HG03025 (cell line): Measurements from ENCODE around the gene RTEL1.

Source experiments
- ATAC-seq: cut with Tn5 transposase; IDR thresholded peaks from one replicate; pipeline ENCODE4 v1.9.1; 2021; ENCODE audit warnings: mild to moderate bottlenecking, moderate library complexity; ENCODE audit not compliant: unreplicated experiment, low FRiP score

Gene RTEL1

DNA sequence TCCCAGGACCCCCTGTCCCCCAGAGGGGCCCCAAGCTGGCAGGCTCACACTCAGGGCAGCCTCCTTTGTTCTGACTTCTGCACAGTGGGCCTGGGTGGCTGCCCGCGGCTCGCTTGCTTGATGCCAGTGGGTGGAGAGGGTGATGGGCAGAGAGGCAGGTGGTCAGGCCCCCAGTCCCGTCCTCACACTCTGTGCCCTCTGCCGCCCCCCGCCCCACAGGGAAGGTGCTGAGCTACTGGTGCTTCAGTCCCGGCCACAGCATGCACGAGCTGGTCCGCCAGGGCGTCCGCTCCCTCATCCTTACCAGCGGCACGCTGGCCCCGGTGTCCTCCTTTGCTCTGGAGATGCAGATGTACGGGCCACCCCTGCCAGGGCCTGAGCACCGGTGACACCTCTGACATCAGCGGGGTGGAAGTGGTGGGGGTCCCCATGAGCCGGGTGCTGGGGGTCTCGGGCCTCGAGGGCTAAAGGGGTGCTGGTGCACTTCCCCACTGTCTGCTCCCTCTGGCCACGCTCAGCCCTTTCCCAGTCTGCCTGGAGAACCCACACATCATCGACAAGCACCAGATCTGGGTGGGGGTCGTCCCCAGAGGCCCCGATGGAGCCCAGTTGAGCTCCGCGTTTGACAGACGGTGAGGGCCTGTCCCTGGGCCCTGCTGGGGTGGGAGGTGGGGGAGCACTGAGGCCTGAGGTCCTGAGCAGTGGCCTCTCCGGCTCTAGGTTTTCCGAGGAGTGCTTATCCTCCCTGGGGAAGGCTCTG, 29.5 kb downstream of the RTEL1 start:
- no peak for ATAC-seq

DNA sequence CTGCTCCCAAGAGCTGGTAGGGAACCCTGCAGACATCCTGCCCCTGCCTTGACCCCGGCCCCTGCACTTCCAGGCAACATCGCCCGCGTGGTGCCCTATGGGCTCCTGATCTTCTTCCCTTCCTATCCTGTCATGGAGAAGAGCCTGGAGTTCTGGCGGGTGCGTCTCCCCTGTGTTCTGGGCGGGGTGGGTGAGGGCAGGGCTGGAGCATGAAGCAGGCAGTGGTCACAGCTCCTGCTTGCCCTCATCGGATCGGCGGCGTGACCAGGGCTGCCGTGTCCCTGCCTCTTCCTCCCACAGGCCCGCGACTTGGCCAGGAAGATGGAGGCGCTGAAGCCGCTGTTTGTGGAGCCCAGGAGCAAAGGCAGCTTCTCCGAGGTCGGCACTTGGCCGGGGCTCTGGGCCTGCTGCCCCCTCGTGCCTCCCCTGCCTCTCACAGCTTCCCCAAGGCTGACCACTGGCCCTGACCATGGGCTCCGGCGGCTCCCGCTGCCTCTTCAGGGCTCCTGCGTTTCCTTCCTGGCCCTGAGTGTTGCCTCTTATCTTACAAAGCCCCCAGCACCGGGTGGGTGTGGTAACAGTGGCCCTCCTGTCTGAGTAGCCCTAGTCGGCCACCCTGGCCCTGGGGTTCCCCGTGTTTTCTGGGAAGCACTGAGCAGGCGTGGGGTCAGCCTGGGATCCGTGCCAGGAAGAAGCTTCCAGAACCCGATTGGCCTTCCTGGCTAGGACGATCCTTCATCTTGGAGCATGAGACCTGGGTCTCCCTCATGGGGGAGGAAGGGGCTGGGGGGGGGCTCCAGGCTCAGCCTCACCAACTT, 30.3 kb downstream of the RTEL1 start:
- ATAC-seq, result no peak

DNA sequence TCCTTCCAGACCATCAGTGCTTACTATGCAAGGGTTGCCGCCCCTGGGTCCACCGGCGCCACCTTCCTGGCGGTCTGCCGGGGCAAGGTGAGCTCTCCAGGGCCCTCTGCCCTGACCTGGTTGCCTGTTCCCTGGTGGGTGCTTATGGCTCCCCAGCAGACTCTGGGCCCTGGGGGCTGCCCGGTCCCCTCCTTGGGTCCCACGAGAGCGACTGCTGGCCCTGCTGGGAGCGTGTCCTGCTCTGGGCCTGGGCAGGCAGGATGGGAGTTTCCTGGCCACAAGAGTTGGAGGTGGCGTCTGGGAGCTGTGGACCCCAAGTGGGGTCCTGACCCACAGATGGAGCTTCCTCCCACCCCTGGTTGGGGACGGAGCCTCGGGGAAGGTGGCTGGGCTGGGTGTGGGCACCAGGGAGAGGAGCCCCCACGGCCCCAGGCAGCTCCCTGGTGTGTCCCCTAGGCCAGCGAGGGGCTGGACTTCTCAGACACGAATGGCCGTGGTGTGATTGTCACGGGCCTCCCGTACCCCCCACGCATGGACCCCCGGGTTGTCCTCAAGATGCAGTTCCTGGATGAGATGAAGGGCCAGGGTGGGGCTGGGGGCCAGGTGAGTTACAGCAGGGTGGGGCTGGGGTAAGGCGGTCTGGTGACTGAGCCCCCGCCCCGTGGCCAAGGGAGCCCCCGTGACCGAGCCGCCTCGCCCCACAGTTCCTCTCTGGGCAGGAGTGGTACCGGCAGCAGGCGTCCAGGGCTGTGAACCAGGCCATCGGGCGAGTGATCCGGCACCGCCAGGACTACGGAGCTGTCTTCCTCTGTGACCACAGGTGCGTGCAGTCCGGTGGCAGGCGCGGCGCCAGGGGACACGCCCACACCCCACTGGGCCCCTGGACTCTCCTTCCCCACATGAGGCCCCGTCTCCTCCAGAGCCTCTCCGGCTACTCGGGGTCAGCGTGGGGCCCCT, 31.2 kb downstream of the RTEL1 start:
- ATAC-seq, result no peak

DNA sequence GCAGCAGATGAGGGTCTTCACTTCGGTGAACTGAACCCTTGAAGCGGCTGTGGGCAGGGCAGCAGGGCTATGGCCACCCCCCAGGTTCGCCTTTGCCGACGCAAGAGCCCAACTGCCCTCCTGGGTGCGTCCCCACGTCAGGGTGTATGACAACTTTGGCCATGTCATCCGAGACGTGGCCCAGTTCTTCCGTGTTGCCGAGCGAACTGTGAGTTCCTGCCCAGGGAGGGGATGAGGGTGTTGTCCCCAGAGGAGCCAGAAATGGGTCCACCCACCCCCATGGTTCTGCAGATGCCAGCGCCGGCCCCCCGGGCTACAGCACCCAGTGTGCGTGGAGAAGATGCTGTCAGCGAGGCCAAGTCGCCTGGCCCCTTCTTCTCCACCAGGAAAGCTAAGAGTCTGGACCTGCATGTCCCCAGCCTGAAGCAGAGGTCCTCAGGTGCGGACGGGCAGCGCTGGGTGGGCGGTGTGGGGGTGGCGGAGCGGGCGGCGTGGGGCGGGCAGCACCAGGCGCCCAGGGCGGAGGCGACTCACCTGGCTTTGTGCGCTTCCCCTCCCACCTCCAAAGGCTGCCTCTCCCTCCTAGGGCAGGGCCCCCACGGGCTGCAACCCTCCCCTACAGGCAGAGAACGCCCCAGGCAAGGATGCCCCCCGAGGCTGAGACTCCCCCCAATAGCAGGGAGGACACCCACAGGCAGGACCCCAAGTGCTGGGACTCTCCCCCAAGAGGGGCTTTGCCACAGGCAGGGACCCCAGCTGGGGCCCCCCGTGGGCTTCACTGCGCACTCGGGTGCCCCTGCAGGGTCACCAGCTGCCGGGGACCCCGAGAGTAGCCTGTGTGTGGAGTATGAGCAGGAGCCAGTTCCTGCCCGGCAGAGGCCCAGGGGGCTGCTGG, 32.1 kb downstream of the RTEL1 start:
- ATAC-seq, result no peak

DNA sequence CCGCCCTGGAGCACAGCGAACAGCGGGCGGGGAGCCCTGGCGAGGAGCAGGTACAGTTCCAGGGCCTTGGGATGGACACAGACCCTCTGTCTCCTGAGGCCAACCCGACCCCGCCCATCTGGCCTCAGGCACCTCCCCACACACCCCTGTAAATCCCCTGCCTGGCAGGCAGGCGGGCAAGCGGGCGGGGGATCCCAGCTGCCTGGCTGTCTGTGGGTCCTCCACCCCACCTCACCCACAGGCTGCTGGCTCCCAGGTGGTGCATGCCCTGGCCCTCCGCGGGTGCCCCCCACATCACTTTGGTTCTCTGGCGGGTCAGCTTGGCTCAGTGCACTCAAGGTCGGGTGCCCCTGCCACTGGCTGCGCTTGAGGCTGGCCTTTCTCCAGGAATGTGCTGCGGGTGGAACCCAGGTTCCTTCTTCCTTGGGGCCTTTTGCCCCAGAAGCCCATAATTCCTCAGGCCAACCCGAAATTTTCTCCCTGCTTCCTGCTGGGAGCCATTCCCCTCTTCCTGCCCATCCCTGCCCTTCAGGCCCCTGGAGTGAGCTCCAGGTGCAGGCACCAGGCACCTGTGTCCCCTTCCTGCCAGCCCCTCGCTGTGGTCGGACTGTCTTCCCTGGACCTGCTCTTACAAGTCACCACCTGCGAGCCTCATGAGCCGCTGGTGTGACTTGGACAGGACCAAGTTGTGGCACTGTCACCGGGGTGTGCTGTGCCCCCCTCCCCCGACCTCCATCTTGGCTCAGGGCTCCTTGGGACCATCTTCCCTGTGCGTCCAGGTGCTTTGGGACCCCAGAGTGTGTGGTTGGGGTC, 33.0 kb downstream of the RTEL1 start:
- ATAC-seq, result no peak

DNA sequence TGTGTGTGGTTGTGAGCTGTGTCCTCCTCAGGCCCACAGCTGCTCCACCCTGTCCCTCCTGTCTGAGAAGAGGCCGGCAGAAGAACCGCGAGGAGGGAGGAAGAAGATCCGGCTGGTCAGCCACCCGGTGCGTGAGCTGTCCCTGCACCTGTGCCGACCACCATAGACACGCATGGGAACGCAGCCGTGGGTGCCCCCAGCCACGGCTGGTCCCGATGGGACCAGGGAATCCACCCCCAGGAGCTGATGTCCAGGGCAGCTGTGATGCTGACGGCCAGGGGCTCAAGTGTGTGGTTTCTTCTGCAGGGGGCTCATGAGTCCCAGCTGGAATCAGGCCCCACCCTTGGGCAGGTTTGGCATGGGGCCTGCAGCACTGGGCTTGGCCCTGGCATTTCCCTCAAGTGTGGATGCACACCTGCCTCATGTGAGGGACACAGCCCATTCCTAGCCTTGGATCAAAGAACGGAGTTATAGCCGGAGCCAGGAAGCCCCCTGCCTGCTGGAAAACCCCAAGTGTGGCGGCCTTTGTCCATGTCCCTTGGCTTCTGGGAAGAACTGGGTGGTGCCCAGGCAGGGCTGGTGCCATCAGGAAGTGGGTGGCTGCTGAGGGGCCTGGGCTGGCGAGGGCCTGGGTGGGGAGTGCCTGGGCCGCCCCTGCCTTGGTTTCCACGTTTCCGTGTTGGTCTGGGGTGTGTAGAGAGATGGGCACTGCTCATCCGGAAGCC, 33.8 kb downstream of the RTEL1 start:
- no peak for ATAC-seq

DNA sequence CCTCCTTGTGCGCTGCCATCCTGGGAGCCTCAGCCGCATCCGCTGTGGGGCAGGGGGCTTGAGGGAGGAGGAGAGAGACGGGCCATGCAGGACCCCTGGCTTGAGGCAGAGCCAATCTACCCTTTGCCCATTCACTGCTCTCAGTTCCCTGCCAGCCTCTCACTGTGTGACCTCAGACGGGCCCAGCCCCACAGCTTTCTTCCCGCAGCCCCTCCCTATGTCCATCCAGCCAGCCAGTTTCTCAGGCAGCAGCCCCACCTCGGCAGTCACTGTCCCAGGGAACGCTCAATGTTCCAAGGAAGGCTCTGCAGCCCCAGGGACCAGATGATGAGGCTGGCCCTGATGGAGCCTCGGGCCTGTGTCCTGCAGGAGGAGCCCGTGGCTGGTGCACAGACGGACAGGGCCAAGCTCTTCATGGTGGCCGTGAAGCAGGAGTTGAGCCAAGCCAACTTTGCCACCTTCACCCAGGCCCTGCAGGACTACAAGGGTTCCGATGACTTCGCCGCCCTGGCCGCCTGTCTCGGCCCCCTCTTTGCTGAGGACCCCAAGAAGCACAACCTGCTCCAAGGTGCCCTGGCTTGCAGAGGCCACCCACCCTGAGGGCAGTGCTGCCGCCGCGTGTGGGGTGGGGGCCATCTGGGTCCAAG, 34.4 kb downstream of the RTEL1 start:
- no peak for ATAC-seq

DNA sequence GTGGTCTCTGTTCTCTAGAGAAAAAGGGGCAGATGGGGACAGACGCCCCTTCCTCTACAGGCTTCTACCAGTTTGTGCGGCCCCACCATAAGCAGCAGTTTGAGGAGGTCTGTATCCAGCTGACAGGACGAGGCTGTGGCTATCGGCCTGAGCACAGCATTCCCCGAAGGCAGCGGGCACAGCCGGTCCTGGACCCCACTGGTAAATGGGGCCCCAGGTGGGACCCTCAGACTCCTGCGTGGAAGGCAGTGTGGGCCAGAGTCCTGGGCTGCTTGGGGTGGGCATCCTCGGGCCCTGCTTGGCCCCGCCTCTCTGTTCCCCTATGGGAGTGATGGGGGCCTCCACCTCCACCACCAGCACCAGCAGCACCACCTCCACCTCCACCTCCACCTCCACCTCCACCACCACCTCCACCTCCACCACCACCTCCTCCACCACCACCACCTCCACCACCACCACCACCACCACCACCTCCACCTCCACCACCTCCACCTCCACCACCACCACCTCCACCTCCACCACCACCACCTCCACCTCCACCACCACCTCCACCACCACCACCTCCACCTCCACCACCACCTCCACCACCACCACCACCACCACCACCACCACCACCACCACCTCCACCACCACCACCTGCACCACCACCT, 35.1 kb downstream of the RTEL1 start:
- no peak for ATAC-seq

DNA sequence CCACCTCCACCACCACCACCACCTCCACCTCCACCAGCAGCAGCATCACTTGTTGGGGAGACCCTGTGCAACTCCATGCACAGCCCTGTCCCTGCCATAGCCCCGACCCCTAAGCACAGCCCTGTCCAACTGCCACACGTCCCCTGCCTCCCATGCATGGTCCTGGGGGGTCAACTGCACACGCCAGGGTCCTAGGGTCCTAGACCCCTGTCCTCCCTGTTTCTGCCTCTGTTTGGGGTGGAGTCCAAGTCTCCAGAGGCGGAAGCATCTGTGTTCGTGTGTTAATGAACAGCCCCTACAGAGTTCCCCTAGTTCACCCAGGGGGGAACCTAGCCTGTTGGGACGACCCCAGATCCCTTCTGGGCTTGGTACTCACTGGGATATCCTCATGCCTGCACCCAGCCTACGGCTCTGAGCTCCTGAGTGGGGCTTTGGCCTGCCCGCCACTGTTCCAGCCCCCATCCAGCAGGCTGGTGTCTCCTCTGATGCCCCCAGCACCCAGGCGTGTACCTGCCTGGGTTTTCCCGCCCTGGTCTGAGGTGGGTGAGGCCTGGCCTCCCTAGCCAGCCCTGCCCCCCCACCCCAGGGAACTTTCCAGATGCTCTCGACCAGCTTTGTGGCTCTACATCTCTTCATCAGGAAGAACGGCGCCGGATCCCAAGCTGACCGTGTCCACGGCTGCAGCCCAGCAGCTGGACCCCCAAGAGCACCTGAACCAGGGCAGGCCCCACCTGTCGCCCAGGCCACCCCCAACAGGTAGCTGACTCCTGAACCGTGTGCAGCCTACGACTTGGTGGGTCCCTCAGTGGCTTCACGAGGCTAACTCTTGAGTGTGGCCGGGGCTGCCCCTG, 35.8 kb downstream of the RTEL1 start:
- no peak for ATAC-seq

DNA sequence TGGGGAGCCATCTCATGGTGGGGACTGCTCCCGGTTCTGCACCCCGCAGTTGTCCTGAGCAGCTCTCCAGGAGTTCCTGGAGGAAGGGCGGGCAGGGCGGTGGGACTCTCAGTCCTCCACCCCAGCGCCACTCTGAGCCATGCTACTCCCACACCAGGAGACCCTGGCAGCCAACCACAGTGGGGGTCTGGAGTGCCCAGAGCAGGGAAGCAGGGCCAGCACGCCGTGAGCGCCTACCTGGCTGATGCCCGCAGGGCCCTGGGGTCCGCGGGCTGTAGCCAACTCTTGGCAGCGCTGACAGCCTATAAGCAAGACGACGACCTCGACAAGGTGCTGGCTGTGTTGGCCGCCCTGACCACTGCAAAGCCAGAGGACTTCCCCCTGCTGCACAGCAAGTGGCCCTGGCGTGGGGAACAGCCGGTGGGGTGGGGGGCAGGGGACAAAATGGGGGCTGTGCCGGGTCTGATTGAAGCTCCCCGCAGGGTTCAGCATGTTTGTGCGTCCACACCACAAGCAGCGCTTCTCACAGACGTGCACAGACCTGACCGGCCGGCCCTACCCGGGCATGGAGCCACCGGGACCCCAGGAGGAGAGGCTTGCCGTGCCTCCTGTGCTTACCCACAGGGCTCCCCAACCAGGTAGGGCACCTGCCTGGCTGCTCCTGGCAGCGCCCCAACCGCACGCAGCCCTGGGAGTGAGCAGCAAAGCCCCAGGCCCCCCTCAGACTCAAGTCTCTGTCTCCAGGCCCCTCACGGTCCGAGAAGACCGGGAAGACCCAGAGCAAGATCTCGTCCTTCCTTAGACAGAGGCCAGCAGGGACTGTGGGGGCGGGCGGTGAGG, 36.7 kb downstream of the RTEL1 start:
- ATAC-seq, result no peak

DNA sequence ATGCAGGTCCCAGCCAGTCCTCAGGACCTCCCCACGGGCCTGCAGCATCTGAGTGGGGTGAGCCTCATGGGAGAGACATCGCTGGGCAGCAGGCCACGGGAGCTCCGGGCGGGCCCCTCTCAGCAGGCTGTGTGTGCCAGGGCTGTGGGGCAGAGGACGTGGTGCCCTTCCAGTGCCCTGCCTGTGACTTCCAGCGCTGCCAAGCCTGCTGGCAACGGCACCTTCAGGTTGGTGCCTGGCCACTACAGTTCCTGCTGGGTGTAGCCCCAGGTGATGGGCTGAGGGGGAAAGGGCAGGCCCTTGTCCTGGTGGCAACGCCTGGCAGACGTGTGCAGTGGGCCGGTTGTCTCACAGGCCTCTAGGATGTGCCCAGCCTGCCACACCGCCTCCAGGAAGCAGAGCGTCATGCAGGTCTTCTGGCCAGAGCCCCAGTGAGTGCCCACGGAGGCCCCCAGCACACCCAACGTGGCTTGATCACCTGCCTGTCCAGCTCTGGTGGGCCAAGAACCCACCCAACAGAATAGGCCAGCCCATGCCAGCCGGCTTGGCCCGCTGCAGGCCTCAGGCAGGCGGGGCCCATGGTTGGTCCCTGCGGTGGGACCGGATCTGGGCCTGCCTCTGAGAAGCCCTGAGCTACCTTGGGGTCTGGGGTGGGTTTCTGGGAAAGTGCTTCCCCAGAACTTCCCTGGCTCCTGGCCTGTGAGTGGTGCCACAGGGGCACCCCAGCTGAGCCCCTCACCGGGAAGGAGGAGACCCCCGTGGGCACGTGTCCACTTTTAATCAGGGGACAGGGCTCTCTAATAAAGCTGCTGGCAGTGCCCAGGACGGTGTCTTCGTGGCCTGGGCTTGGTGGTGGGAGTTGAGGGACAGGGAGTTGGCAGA, 37.6 kb downstream of the RTEL1 start:
- ATAC-seq, result no peak

DNA sequence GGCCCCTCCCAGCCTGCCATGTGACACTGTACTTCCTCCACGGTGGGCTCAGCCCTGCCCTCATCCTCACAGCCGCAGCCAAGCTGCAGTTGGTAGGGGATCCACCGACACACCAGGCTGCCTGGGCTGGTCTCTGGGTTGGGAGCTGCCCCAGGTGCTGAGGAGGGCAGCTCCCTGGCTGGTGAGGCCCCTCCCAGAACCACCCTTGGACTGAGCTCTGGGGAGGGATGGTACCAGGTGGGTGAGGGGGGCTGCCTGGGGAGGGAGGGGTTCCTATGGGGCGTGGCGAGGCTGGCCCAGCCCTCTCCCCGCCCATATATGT, 38.2 kb downstream of the RTEL1 start:
- no peak for ATAC-seq

DNA sequence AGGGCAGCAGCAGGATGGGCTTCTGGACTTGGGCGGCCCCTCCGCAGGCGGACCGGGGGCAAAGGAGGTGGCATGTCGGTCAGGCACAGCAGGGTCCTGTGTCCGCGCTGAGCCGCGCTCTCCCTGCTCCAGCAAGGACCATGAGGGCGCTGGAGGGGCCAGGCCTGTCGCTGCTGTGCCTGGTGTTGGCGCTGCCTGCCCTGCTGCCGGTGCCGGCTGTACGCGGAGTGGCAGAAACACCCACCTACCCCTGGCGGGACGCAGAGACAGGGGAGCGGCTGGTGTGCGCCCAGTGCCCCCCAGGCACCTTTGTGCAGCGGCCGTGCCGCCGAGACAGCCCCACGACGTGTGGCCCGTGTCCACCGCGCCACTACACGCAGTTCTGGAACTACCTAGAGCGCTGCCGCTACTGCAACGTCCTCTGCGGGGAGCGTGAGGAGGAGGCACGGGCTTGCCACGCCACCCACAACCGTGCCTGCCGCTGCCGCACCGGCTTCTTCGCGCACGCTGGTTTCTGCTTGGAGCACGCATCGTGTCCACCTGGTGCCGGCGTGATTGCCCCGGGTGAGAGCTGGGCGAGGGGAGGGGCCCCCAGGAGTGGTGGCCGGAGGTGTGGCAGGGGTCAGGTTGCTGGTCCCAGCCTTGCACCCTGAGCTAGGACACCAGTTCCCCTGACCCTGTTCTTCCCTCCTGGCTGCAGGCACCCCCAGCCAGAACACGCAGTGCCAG, 38.7 kb downstream of the RTEL1 start, which contains the start of gene TNFRSF6B:
TNFRSF6B (plus strand) TSS at position 25 of the 729 bp plus-strand sequence; CDS start at position 141, 116 bp downstream.
- ATAC-seq, result no peak

DNA sequence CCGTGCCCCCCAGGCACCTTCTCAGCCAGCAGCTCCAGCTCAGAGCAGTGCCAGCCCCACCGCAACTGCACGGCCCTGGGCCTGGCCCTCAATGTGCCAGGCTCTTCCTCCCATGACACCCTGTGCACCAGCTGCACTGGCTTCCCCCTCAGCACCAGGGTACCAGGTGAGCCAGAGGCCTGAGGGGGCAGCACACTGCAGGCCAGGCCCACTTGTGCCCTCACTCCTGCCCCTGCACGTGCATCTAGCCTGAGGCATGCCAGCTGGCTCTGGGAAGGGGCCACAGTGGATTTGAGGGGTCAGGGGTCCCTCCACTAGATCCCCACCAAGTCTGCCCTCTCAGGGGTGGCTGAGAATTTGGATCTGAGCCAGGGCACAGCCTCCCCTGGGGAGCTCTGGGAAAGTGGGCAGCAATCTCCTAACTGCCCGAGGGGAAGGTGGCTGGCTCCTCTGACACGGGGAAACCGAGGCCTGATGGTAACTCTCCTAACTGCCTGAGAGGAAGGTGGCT, 39.3 kb downstream of the RTEL1 start:
- no peak for ATAC-seq
